SK-N-MC (cell line): ENCODE data around the gene FBXO22.
"Not testable (repeated sequence)": the region's sequence is repeated elsewhere in the genome, so short reads cannot be mapped to it uniquely, and the experiment has no call there.

Experiments
- EZH2 ChIP-seq: fragments of 200-600 bp; sonication (generic); IDR thresholded peaks from one replicate; pipeline ENCODE4 v1.6.1; 2017; ENCODE audit warnings: antibody characterized with exemption
- POLR2AphosphoS5 ChIP-seq: IDR thresholded peaks from 2 replicates; pipeline ENCODE4 v1.6.1; 2012; ENCODE audit warnings: mild to moderate bottlenecking, low read depth, low read length, borderline replicate concordance

- not testable (repeated sequence) for TF ChIP-seq EZH2, POLR2AphosphoS5
Observed at GRCh38 chr15:75976766-75977165, 73.1 kb downstream of the FBXO22 start.
